Dermis blood vessel endothelial cell (primary cell): Measurements from ENCODE around the gene CD33. TPM values are rescaled to one million over a fixed set of nuclear protein-coding genes. Genes with fewer than 3 reads are reported as not detected.
"Not testable (repeated sequence)": the region's sequence is repeated elsewhere in the genome, so short reads cannot be mapped to it uniquely, and the experiment has no call there.

Experiments
- DNase-seq: peaks from one replicate; pipeline ENCODE4 v3.0.0; 2010
- total RNA-seq: library from RNA; depleted of rRNA; stranded (reverse); fragments of >200 nt; gene quantifications from 2 replicates; pipeline ENCODE4 v1.2.3, GENCODE V29; 2014

CD33 gene
- total RNA-seq = not detected in 2 replicates

DNA sequence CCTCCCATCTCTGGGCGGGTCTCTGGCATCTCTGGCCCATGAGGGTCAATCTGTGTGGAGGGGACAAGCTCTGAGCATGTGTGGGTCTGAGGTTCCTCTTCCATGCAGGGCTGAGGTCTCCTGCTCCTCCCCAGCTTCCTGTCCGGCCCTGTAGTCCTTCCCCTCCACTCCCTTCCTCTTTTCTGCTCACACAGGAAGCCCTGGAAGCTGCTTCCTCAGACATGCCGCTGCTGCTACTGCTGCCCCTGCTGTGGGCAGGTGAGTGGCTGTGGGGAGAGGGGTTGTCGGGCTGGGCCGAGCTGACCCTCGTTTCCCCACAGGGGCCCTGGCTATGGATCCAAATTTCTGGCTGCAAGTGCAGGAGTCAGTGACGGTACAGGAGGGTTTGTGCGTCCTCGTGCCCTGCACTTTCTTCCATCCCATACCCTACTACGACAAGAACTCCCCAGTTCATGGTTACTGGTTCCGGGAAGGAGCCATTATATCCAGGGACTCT is at the start of gene CD33:
Gene CD33 (plus strand): TSS at position 183 of the 496 bp plus-strand sequence. CDS start 39 bp downstream, at position 222.
- not testable (repeated sequence) for DNase-seq

DNA sequence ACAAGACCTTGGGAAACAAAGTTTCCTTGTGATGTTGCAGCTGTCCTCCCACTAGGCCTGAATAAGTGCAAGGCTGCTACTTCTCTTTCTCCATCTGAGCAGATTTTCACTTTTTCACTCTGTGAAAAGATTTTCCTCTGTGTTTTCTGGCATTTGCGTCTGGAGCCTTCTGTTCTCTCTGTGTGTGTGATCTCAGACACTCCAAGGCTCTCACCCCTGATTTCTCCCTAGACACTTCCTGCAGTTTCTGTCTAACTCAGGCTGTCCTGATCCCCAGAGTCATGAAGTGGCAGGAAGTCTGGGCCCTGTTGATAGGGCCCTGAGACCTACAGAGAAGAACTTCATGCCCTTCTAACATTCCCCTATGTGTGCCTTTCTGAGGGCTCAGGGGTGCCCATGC is 45.6 kb upstream of the CD33 start:
- no peak for DNase-seq

DNA sequence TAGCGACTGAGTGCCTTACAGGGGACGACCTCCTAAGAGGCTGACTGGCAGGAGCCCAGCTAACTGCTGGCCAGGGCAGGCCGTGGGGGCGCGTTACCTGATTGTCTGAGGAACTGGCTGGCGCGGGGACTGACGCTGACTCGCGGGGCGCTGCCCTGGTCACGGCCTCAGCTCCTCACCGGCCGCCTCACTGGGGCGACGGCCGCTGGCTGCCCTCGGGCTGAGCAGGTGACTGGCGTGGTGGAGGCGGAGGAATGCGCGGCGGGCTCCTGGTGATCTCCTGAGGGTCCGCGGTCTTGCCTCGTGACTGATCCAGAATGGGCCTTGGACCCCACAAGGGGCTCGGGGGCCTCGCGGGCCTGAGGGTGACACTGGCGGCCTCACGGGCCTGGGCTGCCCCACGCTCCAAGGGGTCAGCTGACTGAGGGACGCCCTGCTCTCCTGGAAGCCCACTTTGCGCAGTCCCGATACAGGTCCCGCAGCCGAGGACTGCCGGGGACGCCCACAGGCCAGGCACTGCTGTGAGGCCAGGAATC is 43.4 kb upstream of the CD33 start:
- DNase-seq = no peak

DNA sequence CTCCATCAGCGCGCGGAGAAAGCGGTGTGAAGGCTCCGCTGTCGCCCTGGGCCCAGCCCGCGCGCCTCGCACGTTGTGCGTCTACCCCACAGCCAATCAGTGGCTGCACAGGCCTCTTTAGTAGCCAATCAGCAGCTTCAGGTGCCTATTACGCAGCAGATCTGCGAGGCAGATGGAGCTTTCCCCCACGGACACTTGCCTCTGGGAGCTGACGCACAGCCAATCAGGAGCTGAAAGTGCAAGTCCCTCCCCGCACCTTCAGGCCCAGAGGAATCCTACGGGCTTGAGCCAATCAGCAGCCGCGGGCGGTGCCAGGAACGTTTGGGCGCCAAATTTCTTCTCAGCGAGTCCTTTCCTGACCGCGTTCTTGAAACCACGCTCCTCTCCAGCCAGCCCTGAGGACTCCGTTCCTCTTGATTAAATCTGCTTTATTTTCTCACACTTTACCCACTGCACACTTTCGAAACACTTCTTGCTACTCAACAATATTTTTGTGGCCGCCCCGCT is 42.9 kb upstream of the CD33 start:
- no peak for DNase-seq

DNA sequence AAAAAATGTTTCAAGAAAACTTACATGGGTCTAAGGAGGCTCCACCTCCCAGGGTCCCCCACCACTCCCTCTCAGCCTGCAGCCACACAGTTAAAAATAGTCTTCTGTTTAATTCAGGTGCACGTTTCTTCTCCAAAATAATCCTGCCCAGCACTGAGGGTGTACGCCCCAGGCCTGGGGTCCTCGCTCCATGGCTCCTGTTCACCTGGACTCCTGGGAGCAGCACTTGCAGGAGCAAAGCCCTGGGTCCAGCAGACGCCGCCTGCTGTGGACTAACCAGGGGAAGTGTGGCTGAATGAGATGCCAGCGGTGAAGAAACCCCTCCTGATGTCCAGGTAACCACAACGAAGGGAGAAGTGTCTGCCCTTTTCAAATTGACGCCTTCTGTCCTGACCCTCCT is 41.3 kb upstream of the CD33 start:
- no peak for DNase-seq

DNA sequence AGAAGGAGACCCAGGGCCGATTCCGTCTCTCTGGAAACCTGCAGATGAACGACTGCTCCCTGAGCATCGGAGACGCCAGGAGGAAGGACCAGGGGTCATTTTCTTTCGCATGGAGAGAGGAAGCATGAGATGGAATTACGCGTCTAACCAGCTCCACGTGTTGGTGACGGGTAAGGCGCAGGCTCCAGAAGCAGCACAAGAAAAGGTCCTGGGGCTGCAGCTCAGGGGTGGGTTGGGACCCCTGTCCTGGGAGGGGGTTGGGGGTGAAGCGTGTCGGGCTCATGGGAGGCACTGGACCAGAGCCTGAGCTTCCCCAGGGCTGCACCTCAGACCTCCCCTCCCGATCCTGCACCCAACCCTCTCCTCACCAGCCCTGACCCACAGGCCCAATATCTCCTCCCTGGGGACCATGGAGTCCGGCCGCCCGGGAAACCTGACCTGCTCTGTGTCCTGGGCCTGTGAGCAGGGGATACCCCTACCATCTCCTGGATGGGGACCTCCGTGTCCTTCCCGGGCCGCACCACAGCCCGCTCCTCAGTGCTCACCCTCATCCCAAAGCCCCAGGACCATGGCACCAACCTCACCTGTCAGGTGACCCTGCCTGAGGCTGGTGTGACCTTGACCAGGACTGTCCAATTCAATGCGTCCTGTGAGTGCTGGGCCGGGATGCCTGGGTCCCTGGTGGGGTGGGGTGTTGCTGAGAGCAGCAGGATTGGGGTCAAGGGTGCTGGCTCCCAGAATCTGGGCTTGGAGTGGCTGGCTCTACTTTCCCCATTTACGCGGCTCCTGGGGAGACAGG is 39.6 kb upstream of the CD33 start:
- DNase-seq = no peak

DNA sequence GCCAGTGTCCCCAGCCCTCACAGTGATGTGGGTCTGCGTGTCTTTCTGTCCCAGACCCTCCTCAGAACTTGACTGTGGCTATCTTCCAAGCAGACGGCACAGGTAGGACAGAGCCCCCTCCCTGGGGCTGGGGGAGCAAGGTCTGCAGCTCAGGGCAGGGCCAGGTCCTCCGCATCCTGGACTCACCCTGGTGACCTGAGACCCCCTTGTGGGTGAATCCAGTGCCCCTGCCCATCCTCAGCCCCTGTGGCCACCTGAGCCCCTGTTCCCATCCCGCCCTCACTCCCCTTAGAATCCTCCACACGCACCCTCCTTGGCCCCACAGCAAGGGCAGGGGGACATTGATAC is 39.0 kb upstream of the CD33 start:
- no peak for DNase-seq

DNA sequence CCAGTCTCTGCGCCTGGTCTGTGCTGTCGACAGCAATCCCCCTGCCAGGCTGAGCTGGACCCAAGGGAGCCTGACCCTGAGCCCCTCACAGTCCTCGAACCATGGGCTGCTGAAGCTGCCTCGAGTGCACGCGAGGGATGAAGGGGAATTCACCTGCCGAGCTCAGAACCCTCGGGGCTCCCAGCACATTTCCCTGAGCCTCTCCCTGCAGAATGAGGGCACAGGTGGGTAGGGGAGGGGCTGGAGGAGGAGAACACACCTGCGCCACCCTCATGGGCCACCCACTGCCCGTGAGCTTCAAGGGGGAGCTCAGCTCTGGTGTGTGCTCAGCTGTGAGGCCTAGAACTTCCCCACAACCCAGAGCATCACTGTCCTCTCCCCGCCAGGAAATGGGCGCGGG is 38.6 kb upstream of the CD33 start:
- no peak for DNase-seq

DNA sequence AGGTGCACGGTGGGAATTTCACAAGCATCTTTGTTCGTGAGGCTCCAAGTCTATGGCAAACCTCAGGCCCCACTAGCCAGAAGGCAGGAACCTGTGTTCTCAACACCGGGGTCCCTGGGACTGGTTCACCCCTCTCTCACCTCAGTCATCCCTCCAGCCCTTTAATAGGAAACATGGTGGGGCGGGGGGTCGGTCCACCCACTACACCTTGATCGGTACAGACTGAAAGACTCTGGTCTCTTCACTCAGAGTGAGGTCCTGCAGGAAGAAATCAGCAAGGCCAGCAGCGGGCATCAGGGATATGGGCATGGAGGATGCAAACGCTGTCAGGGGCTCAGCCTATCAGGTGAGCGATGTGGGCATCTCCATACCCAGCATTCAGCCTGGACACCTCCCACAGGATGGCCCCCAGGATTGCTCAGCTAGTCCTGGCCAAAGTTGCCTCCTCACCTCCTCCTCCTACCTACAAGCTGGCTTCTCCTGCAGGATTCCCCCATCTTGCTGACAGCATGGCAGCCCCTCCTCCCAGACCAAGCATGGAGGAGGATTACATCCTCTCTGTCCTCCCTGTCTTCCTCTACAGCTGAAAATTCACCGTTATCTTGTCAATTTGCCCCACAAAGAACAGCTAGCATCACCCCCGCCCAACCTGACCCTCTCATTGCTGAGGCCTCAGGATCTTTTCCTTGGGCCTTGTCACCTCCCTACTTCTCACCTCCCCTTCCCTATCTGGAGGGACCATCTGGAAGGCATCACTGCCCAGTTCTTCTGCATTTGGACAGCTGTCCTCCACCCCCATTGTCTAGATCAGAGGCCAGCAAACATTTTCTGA is 37.3 kb upstream of the CD33 start:
- no peak for DNase-seq

DNA sequence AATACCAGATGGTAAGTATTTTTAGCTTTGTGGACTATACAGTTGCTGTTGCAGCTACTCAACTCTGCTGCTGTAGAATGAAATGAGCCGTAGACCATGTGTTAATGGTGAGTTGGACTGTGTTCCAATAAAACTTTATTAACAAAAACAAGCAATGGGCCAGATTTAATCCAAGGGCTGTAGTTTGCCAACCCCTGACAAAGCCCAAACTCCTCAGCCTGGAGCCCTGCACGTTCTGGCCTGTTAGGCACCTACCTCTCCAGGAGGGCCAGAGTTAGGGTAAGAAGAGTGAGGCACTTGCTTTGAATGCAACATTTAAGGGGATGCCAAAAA is 36.7 kb upstream of the CD33 start:
- no peak for DNase-seq

DNA sequence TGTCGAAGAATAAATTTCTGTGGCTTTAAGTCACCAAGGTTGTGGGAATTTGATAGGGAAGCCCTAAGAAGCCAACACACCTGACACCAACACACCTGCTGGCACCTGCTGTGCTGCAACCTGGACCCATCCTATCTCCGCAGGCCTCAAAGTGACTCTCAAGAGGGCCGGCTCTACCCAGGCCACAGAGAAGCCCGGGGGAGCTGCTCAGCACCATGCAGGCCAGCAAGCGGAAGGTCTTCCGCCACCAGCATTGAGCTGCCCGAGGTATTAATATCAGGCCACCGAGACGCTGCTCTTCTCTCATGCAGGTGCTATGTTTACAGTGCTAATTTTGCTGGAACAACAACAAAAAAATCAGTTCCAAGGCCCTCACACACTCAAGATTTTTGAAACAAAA is 32.2 kb upstream of the CD33 start:
- DNase-seq = no peak

DNA sequence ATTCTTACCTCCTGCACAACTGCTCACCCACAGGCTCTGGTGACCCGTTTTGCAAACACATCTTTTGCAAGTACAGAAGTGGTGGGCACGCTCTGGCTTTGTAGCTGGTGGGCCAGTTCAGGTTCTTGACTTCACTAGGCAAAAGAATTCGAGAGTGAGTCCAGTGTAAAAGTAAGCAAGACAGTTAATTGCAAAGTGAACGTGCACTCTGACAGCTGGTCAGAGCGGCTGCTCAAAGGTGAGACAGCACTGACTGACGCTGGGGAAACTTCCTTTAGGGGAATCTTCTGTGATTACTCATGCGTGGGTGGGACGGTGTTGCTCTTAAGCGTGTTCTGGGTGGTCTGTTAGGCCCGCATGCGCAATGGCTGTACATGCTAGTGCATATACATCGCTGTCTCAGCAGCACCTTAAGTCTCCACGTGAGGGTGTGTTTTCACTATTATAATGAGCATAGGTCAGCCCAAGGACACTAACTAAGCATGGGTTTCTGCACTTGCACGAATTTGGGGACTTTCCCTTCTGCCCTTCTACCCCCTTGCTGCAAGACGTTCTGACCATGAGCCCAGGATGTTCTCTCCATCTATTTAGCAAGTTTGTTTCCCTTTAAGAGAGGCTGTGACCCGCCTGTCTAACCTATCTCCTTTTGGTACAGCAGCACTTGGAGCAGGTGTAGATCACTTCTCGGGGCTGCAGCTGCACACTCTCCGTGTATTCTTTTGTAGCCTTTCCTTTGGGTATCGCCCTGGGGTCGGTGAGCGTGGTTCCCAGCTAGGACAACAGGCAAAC is 30.2 kb upstream of the CD33 start:
- DNase-seq = no peak

DNA sequence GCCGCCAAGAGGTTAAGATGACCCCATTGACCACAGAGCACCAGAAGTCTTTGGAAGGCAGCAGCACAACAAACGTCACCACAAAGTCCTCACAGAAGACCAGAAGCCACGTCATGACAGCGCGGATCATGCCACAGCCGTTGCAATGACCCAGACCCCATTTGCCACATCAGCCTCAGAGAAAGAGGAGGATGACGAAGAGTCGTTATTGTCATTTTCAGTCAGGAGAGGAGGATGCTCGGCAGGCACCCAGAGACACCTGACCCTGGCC is 29.6 kb upstream of the CD33 start:
- no peak for DNase-seq

DNA sequence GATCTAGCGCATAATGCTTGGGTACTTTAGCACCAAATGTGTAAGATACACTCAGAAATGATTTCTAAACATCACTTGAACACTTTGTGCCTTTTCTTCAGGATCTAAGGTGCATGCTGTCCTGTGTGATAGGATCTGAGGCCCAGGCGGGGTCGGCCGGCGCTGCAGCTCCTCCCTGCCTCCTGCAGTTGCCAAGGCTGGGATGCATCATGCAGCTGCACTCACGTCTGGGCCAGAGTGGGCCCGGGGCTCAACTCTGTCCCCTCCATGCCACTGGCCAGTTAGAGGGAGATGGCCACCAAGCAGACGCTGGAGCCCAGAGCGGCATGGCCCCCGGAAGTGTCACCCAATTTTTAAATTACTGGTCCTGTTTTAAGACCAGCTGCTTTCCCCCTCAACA is 29.3 kb upstream of the CD33 start:
- DNase-seq = no peak

DNA sequence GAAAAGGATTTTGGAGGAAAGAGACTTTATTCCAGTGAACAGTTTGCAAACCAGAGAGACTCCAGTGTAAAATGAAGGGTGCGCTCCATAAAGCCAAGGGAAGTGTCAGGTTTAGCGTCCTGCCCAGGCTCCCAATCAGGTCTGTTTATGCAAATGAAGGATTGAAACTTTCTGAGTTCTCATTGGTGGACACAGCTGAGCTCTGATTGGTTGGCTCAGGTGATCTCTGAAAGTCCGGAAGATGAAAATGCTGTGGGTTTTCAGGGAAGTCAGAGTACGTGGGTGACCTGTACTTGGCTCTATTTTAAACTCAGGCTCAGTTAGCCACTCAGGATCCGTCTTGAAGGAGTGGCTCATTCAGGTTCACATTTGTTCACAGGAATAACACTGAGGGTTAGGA is 28.7 kb upstream of the CD33 start:
- DNase-seq = no peak

DNA sequence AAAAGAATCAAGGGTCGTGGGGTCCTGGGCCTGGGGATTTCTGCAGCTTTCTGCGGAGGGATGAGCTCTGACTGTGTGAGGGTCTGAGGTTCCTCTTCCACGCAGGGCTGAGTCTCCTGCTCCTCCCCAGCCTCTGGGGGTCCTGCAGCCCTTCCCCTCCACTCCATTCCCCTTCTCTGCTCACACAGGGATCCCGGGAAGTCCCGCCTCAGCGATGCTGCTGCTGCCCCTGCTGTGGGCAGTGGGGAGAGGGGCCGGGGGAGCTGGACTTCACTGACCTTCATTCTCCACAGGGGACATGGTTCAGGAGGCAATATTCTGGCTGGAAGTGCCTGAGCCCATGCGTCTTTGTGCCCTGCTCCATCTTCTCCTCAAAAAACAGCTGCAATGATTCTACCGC is 26.2 kb upstream of the CD33 start:
- no peak for DNase-seq

DNA sequence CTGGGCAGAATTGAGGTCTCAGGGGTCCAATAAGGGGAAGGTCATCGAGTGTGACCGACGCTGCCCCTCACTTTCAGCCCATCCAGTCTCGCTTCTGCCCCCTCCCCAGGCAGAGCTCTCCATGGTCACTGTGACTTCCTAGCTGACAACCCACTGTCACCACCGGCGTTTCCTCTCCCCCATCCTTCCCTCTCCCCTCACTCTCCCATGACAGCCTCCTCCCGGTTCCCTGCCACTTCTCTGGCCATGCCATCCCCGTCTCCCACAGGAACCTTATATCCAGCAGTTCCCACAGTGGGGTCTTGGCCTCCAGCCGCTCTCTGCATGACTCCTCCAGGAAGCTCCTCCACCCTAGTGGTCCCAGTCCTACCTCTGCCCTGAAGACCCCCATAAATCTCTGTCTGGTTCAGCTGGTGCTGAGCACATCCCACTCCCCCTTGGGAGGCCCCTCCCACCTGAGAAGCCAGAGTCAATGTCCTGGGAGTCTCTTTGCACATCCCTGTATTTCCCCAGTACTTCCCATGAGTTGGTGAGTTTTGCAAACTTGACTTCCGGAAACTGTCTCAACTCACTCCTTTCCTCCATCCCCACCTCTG is 24.7 kb upstream of the CD33 start:
- no peak for DNase-seq

DNA sequence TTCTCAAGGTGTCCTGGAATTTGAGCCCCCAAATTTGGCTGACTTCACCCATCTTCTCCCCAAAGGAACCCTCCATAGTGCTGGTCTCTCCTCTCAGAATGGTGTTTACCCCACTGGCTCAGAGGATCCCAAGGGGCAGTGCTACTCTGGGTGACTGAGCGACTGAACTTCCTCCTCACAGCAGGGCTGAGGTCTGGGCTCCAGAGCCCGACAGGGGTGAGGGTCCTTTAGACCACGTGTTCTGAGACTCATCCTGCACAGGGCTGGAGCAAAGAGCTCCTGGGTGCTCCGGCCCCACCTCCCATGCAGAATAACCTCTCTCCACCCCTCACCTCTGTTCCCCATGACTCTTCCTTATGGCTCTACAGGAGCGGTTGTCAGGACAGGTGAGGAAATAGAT is 23.2 kb upstream of the CD33 start:
- DNase-seq = no peak

DNA sequence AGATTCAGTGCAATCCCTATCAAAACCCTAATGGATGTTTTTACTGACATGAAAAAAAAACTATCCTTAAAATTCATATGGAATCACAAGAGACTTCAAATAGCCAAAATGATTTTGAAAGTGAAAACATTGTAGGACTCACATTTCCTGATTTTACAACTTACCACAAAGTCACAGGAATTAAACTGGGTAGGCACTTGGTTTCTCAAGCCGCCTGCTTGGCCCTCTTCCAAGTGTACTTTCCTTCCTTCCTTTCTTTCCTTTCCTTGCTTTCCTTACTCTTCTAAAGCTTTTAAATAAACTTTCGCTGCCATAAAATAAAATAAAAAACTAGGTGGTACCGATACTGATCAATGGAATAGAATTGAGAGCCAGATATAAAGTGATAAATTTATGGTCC is 21.0 kb upstream of the CD33 start:
- DNase-seq = no peak

DNA sequence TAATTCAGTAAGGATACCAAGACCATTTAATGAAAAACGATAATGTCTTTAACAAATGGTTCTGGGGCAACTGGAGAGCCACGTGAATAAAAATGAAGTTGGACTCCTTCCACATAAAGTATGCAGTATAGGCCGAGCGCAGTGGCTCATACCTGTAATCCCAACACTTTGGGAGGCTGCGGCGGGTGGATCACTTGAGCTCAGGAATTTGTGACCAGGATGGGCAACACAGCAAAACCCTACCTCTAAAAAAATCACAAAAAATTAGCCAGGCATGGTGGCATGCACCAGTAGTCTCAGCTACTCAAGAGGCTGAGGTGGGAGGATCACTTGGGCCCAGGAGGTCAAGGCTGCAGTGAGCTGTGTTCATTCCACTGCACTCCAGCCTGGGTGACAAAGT is 20.6 kb upstream of the CD33 start:
- DNase-seq = no peak

DNA sequence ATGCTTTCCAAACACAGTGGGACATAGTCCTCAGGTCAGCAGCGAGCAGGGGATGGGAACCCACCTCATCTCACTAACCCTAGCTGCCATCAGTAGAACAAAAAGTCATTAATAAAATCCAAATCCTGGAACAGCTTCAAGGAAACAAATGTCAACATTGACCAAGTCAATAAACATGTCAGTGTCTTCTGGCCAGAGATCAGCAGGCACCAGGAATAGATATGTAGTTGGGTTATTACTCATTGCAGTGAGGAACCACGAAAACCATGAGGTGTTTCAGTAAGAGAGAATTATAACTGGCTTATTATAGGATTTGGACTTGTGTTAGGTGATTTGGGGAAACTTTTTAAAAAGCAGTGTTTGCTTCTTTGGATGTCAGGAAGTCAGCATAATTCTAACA is 17.1 kb upstream of the CD33 start:
- no peak for DNase-seq

DNA sequence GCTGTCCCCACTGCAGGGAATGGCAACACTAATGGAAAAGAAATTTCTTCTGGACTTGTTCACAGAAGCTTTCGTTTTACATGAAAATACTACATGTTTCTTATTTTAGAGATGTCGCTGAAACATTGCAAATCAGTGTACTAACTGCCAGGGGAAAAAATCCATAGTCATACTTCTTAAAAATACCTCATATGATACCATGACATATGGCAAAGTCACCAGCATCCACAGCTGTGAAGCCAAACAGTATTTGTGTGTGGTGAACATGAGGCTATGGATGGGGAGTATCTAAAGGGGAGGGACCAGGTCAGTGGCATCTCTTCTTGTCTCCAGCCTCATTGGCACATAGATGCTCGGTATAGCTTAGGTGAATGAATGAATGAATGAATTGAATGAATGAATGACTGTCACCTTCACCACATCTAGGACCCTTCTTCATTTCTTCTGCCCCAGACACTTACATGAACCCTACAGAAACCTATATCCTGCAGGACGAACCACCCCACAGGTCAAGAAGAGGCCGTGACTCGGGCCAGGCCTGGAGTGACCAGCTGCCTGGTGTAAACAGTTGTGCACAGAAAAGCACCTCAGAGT is 14.6 kb upstream of the CD33 start:
- no peak for DNase-seq
